HCT116 (cell line): ENCODE measurements around the gene NELFB.

Experiments
- CEBPB ChIP-seq: IDR thresholded peaks from 2 replicates; pipeline ENCODE4 v1.6.1; 2012; ENCODE audit warnings: low read depth
- POLR2A ChIP-seq: IDR thresholded peaks from 2 replicates; pipeline ENCODE4 v1.7.0; 2011; ENCODE audit warnings: borderline replicate concordance; ENCODE audit not compliant: insufficient read depth, insufficient read length; ENCODE audit errors: extremely low read depth
- TF ChIP-seq, protein P1 (sequence below), 3 experiments: fragments of 200-600 bp in 1 of 3; sonication (generic) in 1 of 3; IDR thresholded peaks in 2 of 3; conservative IDR thresholded peaks in 1 of 3; 2 replicates each; pipeline ENCODE4 v1.5.1; 2012 to 2017; ENCODE audit warnings: low read depth in 2 of 3, low read length in 2 of 3, antibody characterized with exemption in 1 of 3, borderline replicate concordance in 1 of 3, control low read depth in 1 of 3, mild to moderate bottlenecking in 1 of 3, mixed read lengths in 1 of 3, mixed run types in 1 of 3, moderate library complexity in 1 of 3; ENCODE audit not compliant: insufficient read depth in 1 of 3

DNA sequence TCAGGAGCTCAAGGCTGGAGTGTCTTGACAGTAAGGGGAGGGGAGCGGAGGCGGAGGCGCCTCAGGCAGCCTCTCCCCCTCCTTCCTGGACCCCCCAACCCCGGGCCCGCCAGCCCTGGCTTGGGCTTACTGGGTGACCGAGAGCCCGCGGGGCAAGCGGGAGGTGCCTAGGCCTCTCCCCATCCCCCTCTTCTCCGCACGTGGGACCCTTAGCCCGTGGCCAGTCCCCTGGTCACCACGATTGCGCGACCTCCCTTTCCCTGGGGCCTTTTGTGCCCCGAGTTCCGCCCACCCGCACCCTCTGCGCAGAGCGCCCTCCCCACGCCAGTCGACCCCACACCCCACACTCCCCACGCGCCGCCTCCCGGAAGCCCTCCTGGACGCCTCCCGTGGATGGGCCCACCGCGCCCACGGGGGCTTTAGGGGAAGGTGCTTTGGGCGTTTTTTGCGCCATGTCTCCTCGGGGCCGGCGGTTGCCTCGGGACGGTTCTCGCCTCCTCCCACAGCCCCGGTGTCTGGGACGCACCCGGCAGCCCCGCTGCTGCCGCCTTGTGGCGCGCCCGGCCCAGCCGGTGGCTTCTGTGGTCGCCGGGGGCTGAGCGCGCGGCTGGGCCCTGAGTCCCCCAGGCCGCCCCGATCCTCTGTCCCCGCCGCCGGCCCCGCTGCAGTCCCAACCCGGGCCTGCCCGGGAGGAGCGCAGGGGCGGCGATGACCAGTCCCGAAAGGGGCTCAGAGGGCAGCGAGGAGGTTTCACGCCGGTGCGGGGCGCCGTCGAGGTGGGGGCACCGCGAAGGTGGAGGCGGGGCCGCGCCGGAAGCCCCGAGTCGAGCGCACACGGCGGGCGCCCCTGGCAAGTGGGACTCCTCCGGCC is 25.6 kb downstream of the NELFB start:
- TF ChIP-seq POLR2A (no peak), CEBPB (no peak)
- TF ChIP-seq, protein P1, sequence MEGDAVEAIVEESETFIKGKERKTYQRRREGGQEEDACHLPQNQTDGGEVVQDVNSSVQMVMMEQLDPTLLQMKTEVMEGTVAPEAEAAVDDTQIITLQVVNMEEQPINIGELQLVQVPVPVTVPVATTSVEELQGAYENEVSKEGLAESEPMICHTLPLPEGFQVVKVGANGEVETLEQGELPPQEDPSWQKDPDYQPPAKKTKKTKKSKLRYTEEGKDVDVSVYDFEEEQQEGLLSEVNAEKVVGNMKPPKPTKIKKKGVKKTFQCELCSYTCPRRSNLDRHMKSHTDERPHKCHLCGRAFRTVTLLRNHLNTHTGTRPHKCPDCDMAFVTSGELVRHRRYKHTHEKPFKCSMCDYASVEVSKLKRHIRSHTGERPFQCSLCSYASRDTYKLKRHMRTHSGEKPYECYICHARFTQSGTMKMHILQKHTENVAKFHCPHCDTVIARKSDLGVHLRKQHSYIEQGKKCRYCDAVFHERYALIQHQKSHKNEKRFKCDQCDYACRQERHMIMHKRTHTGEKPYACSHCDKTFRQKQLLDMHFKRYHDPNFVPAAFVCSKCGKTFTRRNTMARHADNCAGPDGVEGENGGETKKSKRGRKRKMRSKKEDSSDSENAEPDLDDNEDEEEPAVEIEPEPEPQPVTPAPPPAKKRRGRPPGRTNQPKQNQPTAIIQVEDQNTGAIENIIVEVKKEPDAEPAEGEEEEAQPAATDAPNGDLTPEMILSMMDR (IDR thresholded peaks at IDR 0.05 in 2 of 3, conservative IDR thresholded peaks at IDR 0.05 in 1 of 3; ENCODE audit: borderline replicate concordance in 1 of 3, insufficient read depth in 1 of 3, low read depth in 2 of 3, low read length in 2 of 3): no peak
